ENCODE results near the gene SRRM1.

SRRM1 gene

DNA sequence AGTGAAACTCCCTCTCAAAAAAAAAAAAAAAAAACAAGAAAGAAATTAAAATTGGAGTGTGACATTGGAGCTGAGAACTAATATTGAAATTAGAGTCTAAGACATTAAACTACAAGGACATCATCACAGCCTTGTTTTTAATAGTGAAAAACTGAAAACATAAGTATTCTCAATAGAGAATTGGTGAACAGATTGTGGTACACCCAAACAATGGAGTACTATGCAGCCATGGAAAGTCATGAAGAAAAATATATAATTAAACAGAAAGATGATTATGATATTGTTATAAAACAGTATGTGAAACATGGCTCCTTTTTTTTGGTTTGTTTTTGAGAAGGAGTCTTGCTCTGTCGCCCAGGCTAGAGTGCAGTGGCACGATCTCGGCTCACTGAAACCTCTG, 43.8 kb upstream of the SRRM1 start:
- Histone ChIP-seq H2AFZ (ENCODE audit: low read length) (no peak overlapping the region), H3K4me2 (ENCODE audit: low read length) (no peak overlapping the region), H3K36me3 (ENCODE audit: insufficient read depth, low read length) (no peaks in the 10 kb centered on the region), H3K27ac (ENCODE audit: low read depth, low read length, poor library complexity, severe bottlenecking) (no peak overlapping the region), H3K4me1 (ENCODE audit: insufficient read depth, low read length, severe bottlenecking) (no peaks in the 10 kb centered on the region), H4K20me1 (ENCODE audit: insufficient read depth, low read length) (no peaks in the 10 kb centered on the region), H3K9me2 (ENCODE audit: low read depth, low read length) (no peaks in the 10 kb centered on the region), H3K79me2 (ENCODE audit: insufficient read depth, low read length) (no peaks in the 10 kb centered on the region), H3K27me3 (ENCODE audit: insufficient read depth, low read length) (peaks cover 2% of the 10 kb centered on the region; the same call in 1 of the 2 replicates), H3K9ac (ENCODE audit: low read length) (no peak overlapping the region), H3F3A (ENCODE audit: insufficient read depth, low read length) (no peaks in the 10 kb centered on the region), H3K9me3 (ENCODE audit: low read length) (no peaks in the 10 kb centered on the region), H3K4me3 (ENCODE audit: low read depth, low read length, poor library complexity, severe bottlenecking) (no peak overlapping the region)
- TF ChIP-seq, protein P1, sequence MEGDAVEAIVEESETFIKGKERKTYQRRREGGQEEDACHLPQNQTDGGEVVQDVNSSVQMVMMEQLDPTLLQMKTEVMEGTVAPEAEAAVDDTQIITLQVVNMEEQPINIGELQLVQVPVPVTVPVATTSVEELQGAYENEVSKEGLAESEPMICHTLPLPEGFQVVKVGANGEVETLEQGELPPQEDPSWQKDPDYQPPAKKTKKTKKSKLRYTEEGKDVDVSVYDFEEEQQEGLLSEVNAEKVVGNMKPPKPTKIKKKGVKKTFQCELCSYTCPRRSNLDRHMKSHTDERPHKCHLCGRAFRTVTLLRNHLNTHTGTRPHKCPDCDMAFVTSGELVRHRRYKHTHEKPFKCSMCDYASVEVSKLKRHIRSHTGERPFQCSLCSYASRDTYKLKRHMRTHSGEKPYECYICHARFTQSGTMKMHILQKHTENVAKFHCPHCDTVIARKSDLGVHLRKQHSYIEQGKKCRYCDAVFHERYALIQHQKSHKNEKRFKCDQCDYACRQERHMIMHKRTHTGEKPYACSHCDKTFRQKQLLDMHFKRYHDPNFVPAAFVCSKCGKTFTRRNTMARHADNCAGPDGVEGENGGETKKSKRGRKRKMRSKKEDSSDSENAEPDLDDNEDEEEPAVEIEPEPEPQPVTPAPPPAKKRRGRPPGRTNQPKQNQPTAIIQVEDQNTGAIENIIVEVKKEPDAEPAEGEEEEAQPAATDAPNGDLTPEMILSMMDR (IDR thresholded peaks at IDR 0.05; ENCODE audit: low read length), result no peak
- TF ChIP-seq EZH2 (IDR thresholded peaks at IDR 0.05; ENCODE audit: borderline replicate concordance, low read length), result no peak

DNA sequence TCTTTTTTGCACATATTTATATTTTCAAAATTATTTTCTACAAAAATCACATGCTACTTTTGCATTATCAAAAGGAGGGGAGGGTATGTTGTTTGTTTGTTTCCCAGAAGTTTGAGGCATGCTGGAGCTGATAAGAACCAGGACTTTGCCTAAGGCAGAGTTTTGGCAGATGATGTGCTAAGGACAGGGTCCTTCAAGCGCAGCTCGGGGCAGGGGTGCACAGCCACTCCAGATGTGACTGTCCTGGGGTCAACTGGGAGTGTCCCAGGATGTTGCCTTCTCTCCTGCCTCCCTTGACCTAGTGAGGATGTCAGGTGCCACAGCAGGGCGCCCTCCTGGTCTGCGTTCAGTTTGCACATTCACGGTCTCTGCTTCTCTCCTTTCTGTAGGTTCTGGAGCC, 42.6 kb upstream of the SRRM1 start:
- TF ChIP-seq EZH2 (IDR thresholded peaks at IDR 0.05; ENCODE audit: borderline replicate concordance, low read length), result no peak
- TF ChIP-seq, protein P1 (IDR thresholded peaks at IDR 0.05; ENCODE audit: low read length), result no peak
- H3K9me3 ChIP-seq (ENCODE audit: low read length), result no peaks in the 10 kb centered on the region
- H3K9ac ChIP-seq (ENCODE audit: low read length), result no peak overlapping the region
- H3K9me2 ChIP-seq (ENCODE audit: low read depth, low read length), result no peaks in the 10 kb centered on the region
- no peaks in the 10 kb centered on the region for H3K27me3 ChIP-seq (ENCODE audit: insufficient read depth, low read length)
- H3K4me3 ChIP-seq (ENCODE audit: low read depth, low read length, poor library complexity, severe bottlenecking), result no peak overlapping the region
- no peaks in the 10 kb centered on the region for H3K36me3 ChIP-seq (ENCODE audit: insufficient read depth, low read length)
- no peak overlapping the region for H3K4me2 ChIP-seq (ENCODE audit: low read length)
- no peak overlapping the region for H3K27ac ChIP-seq (ENCODE audit: low read depth, low read length, poor library complexity, severe bottlenecking)
- H4K20me1 ChIP-seq (ENCODE audit: insufficient read depth, low read length), result no peaks in the 10 kb centered on the region
- no peaks in the 10 kb centered on the region for H3K79me2 ChIP-seq (ENCODE audit: insufficient read depth, low read length)
- H3F3A ChIP-seq (ENCODE audit: insufficient read depth, low read length), result no peaks in the 10 kb centered on the region
- H2AFZ ChIP-seq (ENCODE audit: low read length), result no peak overlapping the region
- H3K4me1 ChIP-seq (ENCODE audit: insufficient read depth, low read length, severe bottlenecking), result no peaks in the 10 kb centered on the region

DNA sequence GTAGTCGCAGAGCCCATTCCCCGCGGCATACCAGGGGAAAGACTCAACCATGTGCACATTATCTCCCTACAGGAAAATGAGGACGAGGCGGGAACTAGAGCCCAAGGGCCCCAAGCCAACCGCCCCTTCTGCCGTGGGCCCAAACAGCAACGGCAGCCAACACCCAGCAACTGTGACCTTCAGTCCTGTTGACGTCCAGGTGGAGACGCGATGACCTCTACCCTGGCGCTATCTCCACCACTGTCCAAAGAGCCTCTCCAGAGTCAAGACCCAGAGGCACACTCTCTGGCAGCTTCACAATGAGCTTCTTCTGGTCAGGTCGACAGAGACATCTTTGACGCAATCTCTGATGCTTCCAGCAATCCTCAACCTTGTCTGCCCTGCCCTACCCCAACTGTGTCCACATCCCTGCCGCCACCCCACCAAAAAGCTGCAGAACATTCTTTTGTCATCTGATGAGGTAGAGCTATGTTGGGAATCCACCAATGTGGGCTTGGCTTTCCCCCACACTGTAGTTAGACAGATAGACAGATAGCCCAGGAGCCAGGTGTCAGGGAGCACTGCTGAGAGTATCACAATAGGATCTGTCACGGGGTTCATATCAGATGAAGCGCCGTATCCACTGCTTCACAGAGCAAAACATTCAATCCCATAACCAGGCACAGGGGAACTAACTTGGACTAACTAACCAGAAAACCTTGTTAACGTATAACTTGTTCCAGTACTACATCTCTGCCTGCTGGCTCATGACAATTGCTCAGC, 37.4 kb upstream of the SRRM1 start:
- H3K4me3 ChIP-seq (ENCODE audit: low read depth, low read length, poor library complexity, severe bottlenecking), result no peak overlapping the region
- peaks cover 5% of the 10 kb centered on the region; the same call in 1 of the 2 replicates for H3K27me3 ChIP-seq (ENCODE audit: insufficient read depth, low read length)
- no peak for TF ChIP-seq EZH2 (IDR thresholded peaks at IDR 0.05; ENCODE audit: borderline replicate concordance, low read length)
- TF ChIP-seq, protein P1 (IDR thresholded peaks at IDR 0.05; ENCODE audit: low read length), result no peak
- no peak overlapping the region for H3K9ac ChIP-seq (ENCODE audit: low read length)
- H3K4me2 ChIP-seq (ENCODE audit: low read length), result no peak overlapping the region
- H3F3A ChIP-seq (ENCODE audit: insufficient read depth, low read length), result no peaks in the 10 kb centered on the region
- no peaks in the 10 kb centered on the region for H3K4me1 ChIP-seq (ENCODE audit: insufficient read depth, low read length, severe bottlenecking)
- H2AFZ ChIP-seq (ENCODE audit: low read length), result no peak overlapping the region
- H3K9me2 ChIP-seq (ENCODE audit: low read depth, low read length), result no peaks in the 10 kb centered on the region
- H3K36me3 ChIP-seq (ENCODE audit: insufficient read depth, low read length), result no peaks in the 10 kb centered on the region
- no peaks in the 10 kb centered on the region for H3K79me2 ChIP-seq (ENCODE audit: insufficient read depth, low read length)
- no peaks in the 10 kb centered on the region for H4K20me1 ChIP-seq (ENCODE audit: insufficient read depth, low read length)
- H3K9me3 ChIP-seq (ENCODE audit: low read length), result no peaks in the 10 kb centered on the region
- H3K27ac ChIP-seq (ENCODE audit: low read depth, low read length, poor library complexity, severe bottlenecking), result no peak overlapping the region
